NCI-H1417 treated with DMSO at 0.1 percent for 48 hours (cell line): ENCODE measurements around the gene ZNF708.
A peak's percentile ranks its signal among the peaks of the same experiment; 100 is the strongest.
"Not testable (repeated sequence)": the region's sequence is repeated elsewhere in the genome, so short reads cannot be mapped to it uniquely, and the experiment has no call there.

Experiments used
- DNase-seq: peaks from one replicate; lab custom pipeline; 2025; lab: John Stamatoyannopoulos, UW

Gene ZNF708

GRCh38 chr19:21328885-21329605, at the start of gene ZNF708:
Gene ZNF708 (minus strand): TSS chr19:21329410. CDS start chr19:21329212, 198 bp downstream.
- DNase-seq: peak; percentile 77

- no peak for DNase-seq
Observed at GRCh38 chr19:21362291-21362690, 33.1 kb upstream of the ZNF708 start.

DNA sequence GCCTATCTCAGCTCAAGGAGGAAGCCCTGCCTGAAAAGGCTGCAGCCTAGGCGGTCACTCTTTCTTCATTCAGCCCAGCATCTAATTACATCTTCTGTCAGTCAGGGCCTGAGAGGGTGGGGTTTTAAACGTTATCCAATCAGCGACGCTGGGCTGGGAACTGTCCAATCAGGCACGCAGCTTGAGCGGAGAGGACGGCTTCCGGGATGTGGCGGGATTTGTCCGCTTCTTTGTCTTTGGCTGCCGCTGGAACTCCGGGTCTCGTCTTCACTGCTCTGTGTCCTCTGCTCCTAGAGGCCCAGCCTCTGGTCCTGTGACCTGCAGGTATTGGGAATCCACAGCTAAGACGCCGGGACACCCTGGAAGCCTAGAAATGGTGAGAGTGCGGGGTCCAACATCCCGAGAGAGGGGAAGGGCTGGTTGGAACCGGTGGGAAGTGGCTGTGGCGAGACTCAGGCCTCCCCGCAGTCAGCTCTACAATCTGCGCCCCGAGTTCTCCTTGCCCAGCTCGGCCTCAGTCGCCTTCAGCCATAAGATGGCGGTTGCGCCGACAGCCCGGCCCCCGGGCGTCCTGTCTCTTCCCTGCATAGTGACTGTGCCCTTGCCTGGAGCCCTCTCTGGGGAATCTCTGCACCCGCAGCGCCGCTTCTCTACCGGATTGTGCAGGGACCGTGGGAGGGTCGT, 29.7 kb upstream of the ZNF708 start, which contains the start of gene ZNF738:
Gene ZNF738, plus strand, starts transcription at position 233 of the 684 bp plus-strand sequence. Its CDS starts 141 bp downstream, at position 374.
- peak; percentile 74 for DNase-seq

GRCh38 chr19:21352830-21353229, 23.6 kb upstream of the ZNF708 start:
- DNase-seq: no peak

- not testable (repeated sequence) for DNase-seq
Observed at GRCh38 chr19:21344841-21345240, 15.6 kb upstream of the ZNF708 start.

GRCh38 chr19:21335721-21336120, 6.5 kb upstream of the ZNF708 start:
- DNase-seq: no peak

DNA sequence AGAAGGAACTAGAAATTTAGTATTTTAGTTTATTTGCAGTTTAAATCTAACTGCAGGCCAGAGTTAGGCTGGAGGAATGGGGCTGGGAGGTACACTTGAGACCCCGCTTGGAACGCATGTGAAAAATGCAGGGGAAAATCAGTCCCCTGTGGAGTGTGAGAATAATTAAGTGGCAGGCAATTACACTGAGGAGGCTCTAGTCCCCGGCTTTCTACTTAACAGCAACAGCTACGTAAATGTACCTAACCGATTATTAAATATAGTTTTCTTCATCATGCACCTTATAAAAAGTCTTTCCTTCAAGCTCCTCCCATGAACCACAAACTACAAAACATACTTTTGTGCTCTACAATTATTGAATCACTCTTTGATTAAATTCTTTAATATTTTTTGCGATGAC, 804 bp downstream of the ZNF708 start:
- peak; percentile 42 for DNase-seq

- DNase-seq: no peak
Observed at GRCh38 chr19:21326169-21326568, 3.0 kb downstream of the ZNF708 start.

GRCh38 chr19:21323000-21323399, 6.2 kb downstream of the ZNF708 start:
- DNase-seq: no peak

DNA sequence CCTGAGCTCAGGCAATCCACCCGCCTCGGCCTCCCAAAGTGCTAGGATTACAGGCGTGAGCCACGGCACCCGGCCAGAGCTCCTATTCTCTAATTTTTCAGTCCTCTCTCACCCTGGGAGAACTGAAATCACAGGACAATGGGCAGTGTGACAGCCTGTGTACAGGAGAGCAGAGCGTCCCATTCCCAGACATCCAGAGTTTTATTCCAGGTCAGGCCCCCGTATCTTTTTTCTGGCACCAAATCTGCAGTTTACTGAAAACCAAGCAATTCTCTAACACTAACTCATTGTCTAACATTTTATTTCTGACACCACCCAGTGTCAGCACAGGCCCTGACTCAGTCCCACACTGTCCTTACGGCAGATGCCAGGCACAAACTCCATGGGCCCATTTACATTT, 6.7 kb downstream of the ZNF708 start:
- no peak for DNase-seq

- no peak for DNase-seq
Observed at GRCh38 chr19:21321996-21322395, 7.2 kb downstream of the ZNF708 start.

GRCh38 chr19:21321134-21321533, 8.1 kb downstream of the ZNF708 start:
- no peak for DNase-seq

DNA sequence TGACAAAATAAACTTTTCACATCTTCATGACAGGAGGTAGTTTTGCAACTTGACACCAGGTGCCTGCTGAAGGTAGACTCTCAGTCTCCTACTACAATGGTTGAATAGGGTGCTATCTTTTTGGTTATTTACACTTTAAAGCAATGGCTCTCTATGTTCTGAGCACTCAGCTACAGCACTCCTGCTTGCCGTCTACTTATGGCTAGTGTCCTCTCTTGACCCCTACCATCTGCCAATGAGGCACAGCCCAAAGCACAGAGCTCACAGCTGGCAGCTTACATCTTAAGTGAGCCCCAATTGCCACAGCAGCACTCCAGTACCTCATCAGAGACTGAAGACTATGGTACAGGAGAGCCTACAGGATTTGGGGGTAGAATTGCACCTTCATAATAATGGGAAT, 11.4 kb downstream of the ZNF708 start:
- no peak for DNase-seq

GRCh38 chr19:21314676-21315075, 14.5 kb downstream of the ZNF708 start:
- DNase-seq: no peak

GRCh38 chr19:21312807-21313206, 16.4 kb downstream of the ZNF708 start:
- not testable (repeated sequence) for DNase-seq

- no peak for DNase-seq
Observed at GRCh38 chr19:21308773-21309172, 20.4 kb downstream of the ZNF708 start.

DNA sequence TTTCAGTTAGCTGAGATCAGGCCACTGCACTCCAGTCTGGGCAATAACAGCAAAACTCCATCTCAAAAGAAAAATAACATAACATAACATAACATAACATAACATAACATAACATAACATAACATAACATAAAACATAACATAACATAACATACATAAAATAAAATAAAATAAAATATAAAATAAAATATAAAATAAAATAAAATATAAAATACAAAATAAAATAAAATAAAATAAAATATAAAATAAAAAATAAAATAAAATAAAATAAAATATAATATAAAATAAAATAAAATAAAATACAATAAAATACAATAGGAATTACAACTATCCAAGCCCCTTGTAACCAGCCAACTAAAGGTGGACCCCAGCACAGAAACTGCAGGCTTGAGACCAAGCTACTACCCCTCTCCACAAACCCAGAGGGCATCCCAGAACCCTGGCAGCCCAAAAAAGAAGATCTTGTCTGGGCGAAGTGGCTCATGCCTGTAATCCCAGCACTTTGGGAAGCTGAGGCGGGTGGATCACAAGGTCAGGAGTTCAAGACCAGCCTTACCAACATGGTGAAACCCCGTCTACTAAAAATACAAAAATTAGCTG, 22.2 kb downstream of the ZNF708 start:
- DNase-seq: not testable (repeated sequence)

DNA sequence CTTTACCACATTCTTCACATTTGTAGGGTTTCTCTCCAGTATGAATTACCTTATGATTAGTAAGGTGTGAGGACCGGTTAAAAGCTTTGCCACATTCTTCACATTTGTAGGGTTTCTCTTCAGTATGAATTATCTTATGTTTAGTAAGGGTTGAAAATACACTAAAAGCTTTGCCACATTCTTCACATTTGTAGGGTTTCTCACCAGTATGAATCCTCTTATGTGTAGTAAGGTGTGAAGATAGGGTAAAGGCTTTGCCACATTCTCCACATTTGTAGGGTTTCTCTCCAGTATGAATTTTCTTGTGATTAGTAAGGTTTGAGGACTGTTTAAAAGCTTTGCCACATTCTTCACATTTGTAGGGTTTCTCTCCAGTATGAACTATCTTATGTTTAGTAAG, 35.4 kb downstream of the ZNF708 start:
- not testable (repeated sequence) for DNase-seq

DNA sequence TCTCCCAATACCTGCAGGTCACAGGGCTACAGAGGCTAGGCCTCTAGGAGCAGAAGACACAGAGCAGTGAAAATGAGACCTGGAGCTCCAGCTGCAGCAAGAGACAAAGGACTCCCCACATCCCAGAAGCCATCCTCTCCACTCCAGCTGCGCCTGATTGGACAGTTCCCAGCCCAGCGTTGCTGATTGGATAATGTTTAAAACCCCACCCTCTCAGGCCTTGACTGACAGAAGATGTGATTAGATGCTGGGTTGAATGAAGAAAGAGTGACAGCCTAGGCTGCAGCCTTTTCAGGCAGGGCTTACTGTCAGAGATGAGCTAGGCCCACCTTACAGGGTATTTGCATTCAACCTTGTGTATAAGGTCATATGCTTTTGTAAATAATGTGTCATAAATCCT, 59.4 kb downstream of the ZNF708 start:
- no peak for DNase-seq

DNA sequence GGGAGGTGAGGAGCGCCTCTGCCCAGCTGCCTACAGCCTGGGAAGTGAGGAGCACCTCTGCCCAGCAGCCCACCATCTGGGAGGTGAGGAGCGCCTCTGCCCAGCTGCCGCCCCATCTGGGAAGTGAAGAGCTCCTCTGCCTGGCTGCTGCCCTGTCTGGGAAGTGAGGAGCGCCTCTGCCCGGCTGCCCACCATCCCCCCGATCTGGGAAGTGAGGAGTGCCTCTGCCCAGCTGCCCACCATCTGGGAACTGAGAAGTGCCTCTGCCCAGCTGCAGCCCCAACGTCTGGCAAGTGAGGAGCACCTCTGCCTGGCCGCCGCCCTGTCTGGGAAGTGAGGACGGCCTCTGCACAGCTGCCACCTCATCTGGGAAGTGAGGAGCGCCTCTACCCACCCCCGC, 64.3 kb downstream of the ZNF708 start:
- no peak for DNase-seq

GRCh38 chr19:21264416-21264815, 64.8 kb downstream of the ZNF708 start:
- no peak for DNase-seq

DNA sequence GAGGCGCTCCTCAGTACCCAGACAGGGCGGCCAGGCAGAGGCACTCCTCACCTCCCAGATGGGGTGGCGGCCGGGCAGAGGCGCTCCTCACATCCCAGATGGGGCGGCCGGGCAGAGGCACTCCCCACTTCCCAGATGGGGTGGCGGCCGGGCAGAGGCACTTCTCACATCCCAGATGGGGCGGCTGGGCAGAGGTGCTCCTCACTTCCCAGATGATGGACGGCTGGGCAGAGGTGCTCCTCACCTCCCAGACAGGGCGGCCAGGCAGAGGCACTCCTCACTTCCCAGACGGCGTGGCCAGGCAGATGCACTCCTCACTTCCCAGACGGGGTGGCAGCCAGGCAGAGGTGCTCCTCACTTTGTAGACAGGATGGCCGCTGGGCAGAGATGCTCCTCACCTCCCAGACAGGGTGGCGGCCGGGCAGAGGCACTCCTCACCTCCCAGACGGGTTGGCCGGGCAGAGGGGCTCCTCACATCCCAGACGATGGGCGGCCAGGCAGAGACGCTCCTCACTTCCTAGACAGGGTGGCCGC, 68.3 kb downstream of the ZNF708 start:
- not testable (repeated sequence) for DNase-seq
